Stimulated activated naive CD8-positive, alpha-beta T cell treated with anti-CD3 and anti-CD28 coated beads, Interleukin-15, Interleukin-2, amounts not matched to agents 100 U/mL and 50 U/mL, for 24 hours (primary cell): ENCODE measurements around the gene PJVK.
A peak's percentile ranks its signal among the peaks of the same experiment; 100 is the strongest.

ENCODE experiments used
- ATAC-seq: fragments of 150-1000 bp; cut with Tn5 transposase; one replicate; pipeline ENCODE4 v1.10.0; 2021
- DNase-seq: peaks from one replicate; pipeline ENCODE4 v3.0.0; 2021

The PJVK gene

DNA sequence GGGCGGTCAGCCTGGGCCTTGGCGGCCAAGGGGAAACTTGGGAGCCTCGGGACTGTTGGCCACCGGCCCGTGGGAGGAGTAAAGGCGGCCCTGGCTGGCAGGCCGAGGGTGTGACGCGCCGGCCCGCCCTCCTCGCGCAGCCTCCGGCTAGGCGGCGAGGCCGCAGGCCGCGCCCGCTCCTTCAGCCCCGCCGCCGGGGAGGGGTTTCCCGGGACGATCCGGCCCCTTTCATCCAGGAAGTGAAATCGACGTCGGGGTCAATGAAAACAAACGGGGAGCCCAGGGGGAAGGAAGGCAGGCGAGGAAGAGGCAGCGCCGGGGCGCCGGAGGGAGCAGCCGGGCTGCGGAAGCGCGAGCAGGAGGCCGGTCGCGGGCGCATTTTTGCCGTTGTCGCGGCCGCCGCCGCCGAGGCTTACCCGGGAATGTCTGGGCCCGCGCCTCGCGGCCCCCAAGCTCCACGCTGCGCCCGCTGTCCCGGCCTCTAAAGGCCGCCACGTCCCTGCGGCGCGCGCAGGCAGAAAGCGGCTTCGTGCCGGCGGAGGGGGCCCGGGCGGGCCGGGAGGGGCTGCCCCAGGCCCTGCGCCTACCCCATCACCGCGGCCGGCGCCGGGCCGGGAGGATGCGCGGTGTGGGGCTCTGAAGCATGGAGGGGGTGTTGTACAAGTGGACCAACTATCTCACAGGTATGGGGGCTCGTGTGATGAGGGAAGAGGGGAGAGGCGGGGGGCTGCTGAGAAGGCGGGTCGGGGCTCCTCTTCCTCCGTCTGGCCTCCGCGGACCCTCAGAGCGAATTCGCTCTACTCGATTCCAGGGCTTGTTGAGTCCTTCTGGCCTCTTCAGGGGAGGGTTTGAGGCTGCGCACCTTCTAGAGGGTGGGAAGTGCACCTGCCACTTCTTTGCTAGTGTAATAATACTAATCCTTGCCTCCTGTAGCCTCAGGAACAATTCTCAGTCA lies 29.3 kb downstream of the PJVK start, which contains the start of gene PLEKHA3:
Gene PLEKHA3, plus strand, starts transcription at position 231 of the 955 bp plus-strand sequence. Its CDS starts 413 bp downstream, at position 644.
- ATAC-seq (peak; percentile 72), DNase-seq (peak; percentile 84)

- no peak for DNase-seq
- no peak for ATAC-seq
Observed at GRCh38 chr2:178482437-178482836, 31.3 kb downstream of the PJVK start.

GRCh38 chr2:178484245-178485041 lies 33.3 kb downstream of the PJVK start:
- ATAC-seq, result no peak
- no peak for DNase-seq

DNA sequence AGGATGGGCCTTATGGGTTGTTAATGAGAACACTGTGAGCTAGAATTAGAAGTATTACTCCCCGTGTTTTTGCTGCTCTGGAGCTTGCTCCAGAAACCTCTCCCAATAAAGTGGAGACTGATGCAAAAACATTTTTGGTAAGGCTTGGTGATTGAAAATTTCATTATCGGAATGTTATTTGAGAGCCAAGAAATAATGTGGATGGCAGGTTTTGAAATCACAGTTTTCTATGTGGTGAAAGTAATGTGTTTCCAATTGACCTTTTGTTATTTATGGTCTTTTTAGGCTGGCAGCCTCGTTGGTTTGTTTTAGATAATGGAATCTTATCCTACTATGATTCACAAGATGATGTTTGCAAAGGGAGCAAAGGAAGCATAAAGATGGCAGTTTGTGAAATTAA lies 34.2 kb downstream of the PJVK start:
- no peak for DNase-seq
- no peak for ATAC-seq

- ATAC-seq (no peak), DNase-seq (no peak)
Observed at GRCh38 chr2:178491612-178492011, 40.4 kb downstream of the PJVK start.

GRCh38 chr2:178496049-178496448 lies 44.9 kb downstream of the PJVK start:
- DNase-seq (no peak), ATAC-seq (no peak)

GRCh38 chr2:178498137-178498536 lies 47.0 kb downstream of the PJVK start:
- ATAC-seq (no peak), DNase-seq (no peak)

DNA sequence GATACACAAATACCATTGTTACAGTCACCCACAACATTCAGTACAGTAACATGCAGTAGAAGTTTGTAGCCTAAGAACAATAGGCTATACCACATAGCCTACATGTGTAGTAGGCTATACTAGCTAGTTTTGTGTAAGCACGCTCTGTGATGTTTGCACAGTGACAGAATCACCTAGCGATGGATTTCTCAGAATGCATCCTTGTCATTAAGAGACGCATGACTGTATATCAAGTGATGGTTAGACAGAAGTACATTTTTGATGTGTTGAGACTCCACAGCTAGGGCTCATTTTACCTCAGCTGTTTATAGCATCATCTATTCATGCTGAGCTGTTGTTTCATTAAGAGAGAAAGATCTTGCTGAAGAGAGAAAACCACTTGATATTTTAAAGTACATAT lies 48.5 kb downstream of the PJVK start:
- ATAC-seq, result no peak

DNA sequence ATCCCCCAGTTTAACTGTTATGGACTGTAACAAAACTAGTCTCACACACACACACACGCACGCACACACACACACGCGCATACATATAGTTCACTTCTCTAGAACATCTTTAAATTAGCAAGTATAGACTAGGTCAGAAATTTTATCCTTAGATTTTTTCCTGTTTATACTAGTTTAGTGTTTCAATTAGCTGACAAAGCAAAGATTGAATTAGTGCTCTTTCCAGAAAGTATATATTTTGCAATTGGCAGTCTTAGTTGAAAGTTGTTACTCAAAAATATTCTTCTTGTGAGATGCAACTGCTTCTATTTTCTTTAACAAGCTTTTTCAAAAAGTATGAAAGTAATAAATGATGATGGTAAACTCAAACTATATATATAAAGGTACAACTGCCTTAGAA lies 51.6 kb downstream of the PJVK start:
- ATAC-seq (no peak), DNase-seq (no peak)

More for the DNA sequence above, 48.5 kb downstream of the PJVK start:
- DNase-seq, result no peak

DNA sequence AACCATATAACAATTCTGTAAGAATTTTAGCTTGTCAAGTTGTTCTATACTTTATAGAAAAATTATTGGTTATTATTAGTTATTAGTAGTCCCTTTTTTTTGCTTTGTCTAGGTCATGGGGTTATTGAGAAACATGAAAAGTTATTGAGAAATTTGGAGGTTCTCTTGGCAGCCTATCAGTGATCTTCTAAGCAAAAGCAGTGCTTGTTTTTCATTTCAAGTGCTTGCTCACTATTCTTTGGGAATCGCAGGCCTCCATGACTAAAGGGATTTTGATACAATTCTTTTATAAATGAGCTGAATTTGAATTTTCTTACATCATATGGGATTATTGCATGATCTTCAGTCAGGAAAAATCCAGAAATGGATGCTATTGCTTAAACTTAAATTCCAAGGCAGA lies 54.9 kb downstream of the PJVK start:
- ATAC-seq (no peak), DNase-seq (no peak)

DNA sequence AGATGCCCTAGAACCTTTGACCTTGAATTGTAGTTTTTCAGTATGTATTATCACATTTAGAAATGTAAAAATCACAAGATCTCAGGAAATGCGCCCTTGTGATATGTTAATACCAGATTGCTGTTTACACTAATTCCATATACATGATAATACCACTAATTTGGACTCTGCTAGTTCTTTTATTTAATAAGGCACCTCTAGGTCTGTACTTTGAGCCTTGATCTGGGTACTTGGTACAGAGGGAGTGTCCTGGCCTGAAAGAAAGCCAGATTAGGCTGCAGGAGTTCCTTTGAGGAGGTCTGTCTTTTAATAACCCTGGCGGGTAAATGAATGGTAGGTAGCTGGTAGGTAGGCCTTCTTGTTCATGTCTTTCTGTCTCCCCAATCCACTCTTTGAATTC lies 55.3 kb downstream of the PJVK start:
- no peak for DNase-seq
- no peak for ATAC-seq

GRCh38 chr2:178506949-178507348 lies 55.8 kb downstream of the PJVK start:
- ATAC-seq, result no peak

GRCh38 chr2:178508646-178509045 lies 57.5 kb downstream of the PJVK start:
- ATAC-seq, result no peak
- no peak for DNase-seq

More at GRCh38 chr2:178506949-178507348, 55.8 kb downstream of the PJVK start:
- no peak for DNase-seq

DNA sequence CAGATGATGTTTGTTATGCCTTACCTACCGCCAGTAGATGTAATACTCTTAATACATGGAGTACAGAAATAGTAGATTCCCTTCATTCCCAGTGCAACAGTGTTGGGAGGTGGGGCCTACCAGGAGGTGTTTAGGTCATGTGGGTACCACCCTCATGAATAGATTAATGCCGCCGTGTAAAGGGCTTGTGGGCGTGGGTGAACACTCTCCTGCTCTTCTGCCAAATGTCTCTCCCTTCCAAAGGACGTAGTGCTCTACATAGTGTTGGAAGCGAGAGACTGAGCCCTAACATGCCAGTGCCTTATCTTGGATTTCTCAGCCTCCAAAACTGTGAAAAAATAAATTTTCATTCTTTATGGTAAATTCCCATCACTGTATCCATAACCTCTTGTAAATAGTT lies 59.2 kb downstream of the PJVK start:
- ATAC-seq (no peak), DNase-seq (no peak)
